Astrocyte of the cerebellum (primary cell): Measurements from ENCODE around the gene BOK.

ENCODE experiments used
- DNase-seq: peaks from one replicate; pipeline ENCODE4 v3.0.0-alpha.2; 2011; ENCODE audit warnings: low read depth
- H3K4me3 ChIP-seq: 2 replicates; pipeline ENCODE4 v1.5.1; 2011; ENCODE audit warnings: mild to moderate bottlenecking, low read depth, low read length, moderate library complexity
- in situ Hi-C: cut with HindIII; loops from 2 replicates; pipeline ENCODE4 v1.10.0; 2017; ENCODE audit warnings: low sequenced_read_pairs
- TF ChIP-seq, protein P1 (sequence below): IDR thresholded peaks from 2 replicates; pipeline ENCODE4 v1.5.1; 2012; ENCODE audit warnings: low read length, low read depth, moderate library complexity, mild to moderate bottlenecking; ENCODE audit errors: missing control alignments

Gene BOK

DNA sequence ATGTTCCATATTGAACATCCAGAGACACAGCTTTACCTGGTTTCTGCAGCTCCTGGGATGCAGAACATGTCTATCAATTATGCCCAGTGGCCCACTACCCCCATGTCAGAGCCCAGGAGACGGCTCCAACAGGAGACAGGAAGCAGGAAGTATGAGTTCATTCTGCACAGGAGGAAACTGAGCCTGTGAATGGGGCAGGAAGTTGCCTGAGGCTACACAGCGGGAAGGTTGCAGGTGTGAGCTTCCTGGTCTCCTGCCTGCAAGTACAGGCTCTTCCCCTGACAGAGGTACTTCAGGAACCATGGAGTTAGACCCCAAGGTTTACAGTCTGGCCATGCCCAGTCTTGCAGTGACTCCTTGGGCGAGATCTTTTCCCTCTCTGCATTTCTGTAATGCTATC lies 2.8 kb upstream of the BOK start:
- in situ Hi-C loops, result no loop called here
- no peak for DNase-seq
- H3K4me3 ChIP-seq, result no peak overlapping the region
- TF ChIP-seq, protein P1, sequence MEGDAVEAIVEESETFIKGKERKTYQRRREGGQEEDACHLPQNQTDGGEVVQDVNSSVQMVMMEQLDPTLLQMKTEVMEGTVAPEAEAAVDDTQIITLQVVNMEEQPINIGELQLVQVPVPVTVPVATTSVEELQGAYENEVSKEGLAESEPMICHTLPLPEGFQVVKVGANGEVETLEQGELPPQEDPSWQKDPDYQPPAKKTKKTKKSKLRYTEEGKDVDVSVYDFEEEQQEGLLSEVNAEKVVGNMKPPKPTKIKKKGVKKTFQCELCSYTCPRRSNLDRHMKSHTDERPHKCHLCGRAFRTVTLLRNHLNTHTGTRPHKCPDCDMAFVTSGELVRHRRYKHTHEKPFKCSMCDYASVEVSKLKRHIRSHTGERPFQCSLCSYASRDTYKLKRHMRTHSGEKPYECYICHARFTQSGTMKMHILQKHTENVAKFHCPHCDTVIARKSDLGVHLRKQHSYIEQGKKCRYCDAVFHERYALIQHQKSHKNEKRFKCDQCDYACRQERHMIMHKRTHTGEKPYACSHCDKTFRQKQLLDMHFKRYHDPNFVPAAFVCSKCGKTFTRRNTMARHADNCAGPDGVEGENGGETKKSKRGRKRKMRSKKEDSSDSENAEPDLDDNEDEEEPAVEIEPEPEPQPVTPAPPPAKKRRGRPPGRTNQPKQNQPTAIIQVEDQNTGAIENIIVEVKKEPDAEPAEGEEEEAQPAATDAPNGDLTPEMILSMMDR, result no peak

DNA sequence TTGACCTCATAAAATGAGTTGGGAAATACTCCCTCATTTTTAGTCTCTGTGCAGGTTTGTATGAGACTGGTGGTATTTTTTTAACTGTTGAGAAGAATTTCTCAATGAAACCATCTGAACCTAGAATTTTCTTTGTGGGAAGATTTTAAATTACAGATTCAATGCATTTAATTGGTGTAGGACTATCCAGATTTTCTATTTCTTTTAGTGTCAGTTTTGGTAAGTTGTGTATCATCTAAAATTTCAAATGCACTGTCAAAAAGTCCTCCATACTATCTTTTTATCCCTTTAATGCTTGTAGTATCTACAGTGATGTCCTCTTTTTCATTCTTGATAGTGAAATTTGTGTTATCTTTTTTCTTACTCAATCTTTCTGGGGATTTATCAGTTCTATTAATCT lies 1.8 kb upstream of the BOK start:
- no peak overlapping the region for H3K4me3 ChIP-seq
- TF ChIP-seq, protein P1, result no peak
- in situ Hi-C loops, result no loop called here
- DNase-seq, result no peak

DNA sequence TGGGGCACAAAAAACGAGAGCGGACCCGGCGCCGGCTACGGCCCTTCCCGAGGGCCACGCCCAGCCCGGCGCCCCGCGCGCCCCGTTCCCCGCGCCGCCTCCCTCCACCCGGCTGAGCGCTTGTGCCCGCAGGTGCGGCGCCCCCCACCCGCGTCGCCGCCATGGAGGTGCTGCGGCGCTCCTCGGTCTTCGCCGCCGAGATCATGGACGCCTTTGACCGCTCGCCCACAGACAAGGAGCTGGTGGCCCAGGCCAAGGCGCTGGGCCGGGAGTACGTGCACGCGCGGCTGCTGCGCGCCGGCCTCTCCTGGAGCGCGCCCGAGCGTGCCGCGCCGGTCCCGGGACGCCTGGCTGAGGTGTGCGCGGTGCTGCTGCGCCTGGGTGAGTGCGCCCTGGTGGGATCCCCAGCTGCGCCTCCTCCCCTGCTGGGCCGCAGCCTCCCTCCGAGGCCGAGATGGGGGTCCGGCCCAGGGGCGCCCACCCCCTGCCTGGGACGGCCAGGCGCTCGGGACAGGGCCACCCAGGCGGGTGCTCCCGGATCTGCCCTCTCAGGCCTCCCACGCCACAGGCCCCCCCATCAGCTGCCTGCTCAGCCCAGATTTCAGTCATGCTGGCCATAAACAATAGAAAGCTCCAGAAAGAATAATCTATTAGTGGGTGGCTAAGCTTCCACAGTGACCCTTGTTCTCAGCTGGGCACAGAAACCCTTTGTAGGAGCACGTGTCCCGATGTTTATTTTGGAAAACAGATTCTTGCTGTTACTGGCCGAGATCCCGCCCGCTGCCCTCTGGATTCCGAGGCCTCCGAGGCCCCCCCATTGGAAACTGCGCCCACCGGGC lies 997 bp downstream of the BOK start:
- in situ Hi-C loops, result no loop called here
- no peak for DNase-seq
- TF ChIP-seq, protein P1, result no peak
- H3K4me3 ChIP-seq, result peak overlapping the region; percentile 62

DNA sequence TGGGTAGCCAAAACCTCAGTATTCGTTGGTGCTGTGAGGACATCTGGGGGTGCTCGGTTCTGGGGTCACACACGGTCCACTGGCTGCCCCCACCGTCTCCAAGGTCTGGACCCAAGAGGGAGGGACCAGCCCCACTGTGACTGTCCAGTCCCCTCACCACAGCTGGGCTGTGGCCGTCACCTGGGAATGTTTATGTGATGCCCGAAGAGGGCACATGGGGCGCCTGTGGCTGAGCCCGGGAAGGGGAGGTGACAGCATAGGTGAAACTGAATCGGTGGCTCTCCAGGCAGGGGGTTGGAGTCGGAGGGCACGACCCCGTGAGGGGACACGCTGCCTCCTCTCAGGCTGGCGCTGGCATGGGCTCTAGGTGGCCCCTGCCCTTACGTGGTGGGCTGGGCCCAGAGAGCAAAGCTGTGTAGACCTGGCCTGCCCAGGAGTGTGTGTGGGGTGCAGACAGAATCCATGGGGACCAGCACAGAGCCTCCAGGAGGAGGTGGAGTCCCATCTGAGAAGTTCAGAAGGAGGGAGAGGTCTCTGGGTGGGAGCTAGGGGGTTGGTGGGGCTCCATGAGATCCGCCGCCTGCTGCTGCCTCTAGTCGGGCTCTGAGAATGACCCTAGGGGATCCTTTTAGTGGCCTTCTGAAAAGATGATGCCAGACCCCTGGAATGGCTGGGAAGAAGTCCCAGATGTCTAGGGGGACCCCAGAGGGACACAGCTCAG lies 1.8 kb downstream of the BOK start:
- in situ Hi-C loops, result no loop called here
- TF ChIP-seq, protein P1, result no peak
- no peak for DNase-seq
- H3K4me3 ChIP-seq, result peak overlapping the region; percentile 62

DNA sequence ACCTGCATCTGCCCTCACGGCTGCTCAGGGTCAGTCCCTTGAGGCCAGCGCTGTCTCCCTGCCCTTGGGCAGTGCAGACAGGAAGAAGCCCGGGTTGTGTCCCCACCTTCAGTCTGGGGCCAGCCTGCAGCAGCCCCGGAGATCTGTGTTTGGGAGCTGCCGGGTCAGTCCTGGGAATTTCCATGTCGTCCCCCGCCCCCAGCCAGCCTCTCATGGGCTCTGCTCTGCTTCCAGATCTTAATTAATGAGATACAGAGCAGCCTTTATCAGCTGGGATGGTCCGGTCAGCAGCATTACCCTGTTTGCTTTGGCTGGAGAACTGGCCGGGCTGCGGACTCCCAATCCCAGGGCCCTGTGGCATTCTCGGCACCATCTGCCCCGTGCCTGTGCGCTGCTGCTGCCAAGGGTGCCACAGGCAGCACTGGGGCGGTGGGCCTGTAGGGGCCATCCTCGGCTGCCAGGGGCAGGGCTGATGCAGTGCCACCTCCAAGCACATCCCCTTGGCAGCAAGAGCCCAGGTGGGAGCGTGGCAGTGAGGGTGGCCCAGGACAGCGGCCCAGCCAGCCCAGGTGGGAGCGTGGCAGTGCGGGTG lies 2.4 kb downstream of the BOK start:
- TF ChIP-seq, protein P1, result no peak
- in situ Hi-C loops, result no loop called here
- DNase-seq, result no peak
- peak overlapping the region; percentile 62 for H3K4me3 ChIP-seq

DNA sequence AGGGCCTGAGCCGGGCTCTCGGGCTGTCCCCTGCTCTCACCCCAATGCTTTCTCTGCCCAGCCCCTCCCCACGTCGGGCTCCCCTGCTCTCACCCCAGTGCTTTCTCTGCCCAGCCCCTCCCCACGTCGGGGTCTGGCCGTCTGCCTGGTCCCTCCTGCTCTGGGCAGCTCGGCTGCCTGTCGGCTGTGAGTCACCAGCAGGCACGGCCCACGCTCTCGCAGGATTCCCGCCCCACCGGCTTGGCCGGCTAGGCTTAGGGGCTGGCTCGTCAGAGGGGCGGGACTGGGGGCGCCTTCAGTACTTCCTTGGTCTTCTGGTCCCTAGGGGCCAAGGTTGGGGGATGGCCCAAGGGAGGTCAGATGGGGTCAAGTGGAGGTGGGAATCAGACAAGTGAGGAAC lies 3.3 kb downstream of the BOK start:
- TF ChIP-seq, protein P1, result no peak
- peak; percentile 41 for DNase-seq
- in situ Hi-C loops, result no loop called here
- H3K4me3 ChIP-seq, result no peak overlapping the region
